ENCODE measurements around the gene CALHM5. TPM values are rescaled to one million over a fixed set of nuclear protein-coding genes. Genes with fewer than 3 reads are reported as not detected.

Gene CALHM5
- total and polyA plus RNA-seq, 9 of the 15 experiments (the other 6 are each of a cell fraction or from before 2014, with no cell fraction given): under 0.01 to 0.05 (median 0.02) TPM; not detected in 2

DNA sequence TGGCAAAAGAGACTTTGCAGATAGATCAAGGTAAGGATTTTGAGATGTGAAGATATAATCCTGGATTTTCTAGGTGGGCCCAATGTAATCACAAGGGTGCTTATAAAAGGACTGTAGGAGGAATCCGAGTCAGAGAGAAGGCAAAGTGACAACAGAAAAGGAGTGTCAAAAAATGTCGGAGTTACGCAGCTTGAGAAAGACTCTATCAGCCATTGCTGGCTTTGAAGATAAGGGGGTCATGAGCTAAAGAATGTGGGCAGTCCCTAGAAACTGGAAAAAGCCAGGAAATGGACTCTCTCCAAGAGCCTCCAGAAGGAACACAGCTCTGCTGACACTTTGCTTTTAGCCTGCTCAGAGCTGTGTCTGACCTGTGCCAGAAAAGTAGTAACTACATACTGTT lies 51.2 kb downstream of the CALHM5 start (continued):
- TF ChIP-seq, protein P1, sequence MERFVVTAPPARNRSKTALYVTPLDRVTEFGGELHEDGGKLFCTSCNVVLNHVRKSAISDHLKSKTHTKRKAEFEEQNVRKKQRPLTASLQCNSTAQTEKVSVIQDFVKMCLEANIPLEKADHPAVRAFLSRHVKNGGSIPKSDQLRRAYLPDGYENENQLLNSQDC (CRISPR knock-in tag; IDR thresholded peaks at IDR 0.05): no peak
- TF ChIP-seq, protein P2, sequence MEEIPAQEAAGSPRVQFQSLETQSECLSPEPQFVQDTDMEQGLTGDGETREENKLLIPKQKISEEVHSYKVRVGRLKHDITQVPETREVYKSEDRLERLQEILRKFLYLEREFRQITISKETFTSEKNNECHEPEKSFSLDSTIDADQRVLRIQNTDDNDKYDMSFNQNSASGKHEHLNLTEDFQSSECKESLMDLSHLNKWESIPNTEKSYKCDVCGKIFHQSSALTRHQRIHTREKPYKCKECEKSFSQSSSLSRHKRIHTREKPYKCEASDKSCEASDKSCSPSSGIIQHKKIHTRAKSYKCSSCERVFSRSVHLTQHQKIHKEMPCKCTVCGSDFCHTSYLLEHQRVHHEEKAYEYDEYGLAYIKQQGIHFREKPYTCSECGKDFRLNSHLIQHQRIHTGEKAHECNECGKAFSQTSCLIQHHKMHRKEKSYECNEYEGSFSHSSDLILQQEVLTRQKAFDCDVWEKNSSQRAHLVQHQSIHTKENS (CRISPR knock-in tag; IDR thresholded peaks at IDR 0.05): no peak
- TF ChIP-seq HDGF (IDR thresholded peaks at IDR 0.05): no peak
- TF ChIP-seq, protein P3, sequence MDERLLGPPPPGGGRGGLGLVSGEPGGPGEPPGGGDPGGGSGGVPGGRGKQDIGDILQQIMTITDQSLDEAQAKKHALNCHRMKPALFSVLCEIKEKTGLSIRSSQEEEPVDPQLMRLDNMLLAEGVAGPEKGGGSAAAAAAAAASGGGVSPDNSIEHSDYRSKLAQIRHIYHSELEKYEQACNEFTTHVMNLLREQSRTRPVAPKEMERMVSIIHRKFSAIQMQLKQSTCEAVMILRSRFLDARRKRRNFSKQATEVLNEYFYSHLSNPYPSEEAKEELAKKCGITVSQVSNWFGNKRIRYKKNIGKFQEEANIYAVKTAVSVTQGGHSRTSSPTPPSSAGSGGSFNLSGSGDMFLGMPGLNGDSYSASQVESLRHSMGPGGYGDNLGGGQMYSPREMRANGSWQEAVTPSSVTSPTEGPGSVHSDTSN (CRISPR knock-in tag; IDR thresholded peaks at IDR 0.05; ENCODE audit: low read depth): no peak
- TF ChIP-seq, protein P3 (tag; conservative IDR thresholded peaks at IDR 0.05; ENCODE audit: low read depth): no peak
- TF ChIP-seq, protein P4, sequence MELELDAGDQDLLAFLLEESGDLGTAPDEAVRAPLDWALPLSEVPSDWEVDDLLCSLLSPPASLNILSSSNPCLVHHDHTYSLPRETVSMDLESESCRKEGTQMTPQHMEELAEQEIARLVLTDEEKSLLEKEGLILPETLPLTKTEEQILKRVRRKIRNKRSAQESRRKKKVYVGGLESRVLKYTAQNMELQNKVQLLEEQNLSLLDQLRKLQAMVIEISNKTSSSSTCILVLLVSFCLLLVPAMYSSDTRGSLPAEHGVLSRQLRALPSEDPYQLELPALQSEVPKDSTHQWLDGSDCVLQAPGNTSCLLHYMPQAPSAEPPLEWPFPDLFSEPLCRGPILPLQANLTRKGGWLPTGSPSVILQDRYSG (tag; conservative IDR thresholded peaks at IDR 0.05; ENCODE audit: low read depth): 0 out of 2 replicates have a peak, but pooled peaks have one; percentile 55
- TF ChIP-seq, protein P5, sequence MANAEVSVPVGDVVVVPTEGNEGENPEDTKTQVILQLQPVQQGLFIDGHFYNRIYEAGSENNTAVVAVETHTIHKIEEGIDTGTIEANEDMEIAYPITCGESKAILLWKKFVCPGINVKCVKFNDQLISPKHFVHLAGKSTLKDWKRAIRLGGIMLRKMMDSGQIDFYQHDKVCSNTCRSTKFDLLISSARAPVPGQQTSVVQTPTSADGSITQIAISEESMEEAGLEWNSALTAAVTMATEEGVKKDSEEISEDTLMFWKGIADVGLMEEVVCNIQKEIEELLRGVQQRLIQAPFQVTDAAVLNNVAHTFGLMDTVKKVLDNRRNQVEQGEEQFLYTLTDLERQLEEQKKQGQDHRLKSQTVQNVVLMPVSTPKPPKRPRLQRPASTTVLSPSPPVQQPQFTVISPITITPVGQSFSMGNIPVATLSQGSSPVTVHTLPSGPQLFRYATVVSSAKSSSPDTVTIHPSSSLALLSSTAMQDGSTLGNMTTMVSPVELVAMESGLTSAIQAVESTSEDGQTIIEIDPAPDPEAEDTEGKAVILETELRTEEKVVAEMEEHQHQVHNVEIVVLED (CRISPR knock-in tag; IDR thresholded peaks at IDR 0.05): no peak
- TF ChIP-seq, protein P6, sequence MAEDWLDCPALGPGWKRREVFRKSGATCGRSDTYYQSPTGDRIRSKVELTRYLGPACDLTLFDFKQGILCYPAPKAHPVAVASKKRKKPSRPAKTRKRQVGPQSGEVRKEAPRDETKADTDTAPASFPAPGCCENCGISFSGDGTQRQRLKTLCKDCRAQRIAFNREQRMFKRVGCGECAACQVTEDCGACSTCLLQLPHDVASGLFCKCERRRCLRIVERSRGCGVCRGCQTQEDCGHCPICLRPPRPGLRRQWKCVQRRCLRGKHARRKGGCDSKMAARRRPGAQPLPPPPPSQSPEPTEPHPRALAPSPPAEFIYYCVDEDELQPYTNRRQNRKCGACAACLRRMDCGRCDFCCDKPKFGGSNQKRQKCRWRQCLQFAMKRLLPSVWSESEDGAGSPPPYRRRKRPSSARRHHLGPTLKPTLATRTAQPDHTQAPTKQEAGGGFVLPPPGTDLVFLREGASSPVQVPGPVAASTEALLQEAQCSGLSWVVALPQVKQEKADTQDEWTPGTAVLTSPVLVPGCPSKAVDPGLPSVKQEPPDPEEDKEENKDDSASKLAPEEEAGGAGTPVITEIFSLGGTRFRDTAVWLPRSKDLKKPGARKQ (CRISPR knock-in tag; IDR thresholded peaks at IDR 0.05): no peak
- no peak for TF ChIP-seq ZNF445 (CRISPR knock-in tag; IDR thresholded peaks at IDR 0.05; ENCODE audit: low read depth)
- TF ChIP-seq TEAD1 (CRISPR knock-in tag; IDR thresholded peaks at IDR 0.05): peak in 1 of 2 experiments; percentile 65; a peak in 2 of 4 replicates
- TF ChIP-seq CBFA2T3 (IDR thresholded peaks at IDR 0.05): peak; percentile 82
- TF ChIP-seq ZNF75A (CRISPR knock-in tag; IDR thresholded peaks at IDR 0.05): no peak
- no peak for TF ChIP-seq MIER1 (IDR thresholded peaks at IDR 0.05; ENCODE audit: low read depth)
- no peak for TF ChIP-seq ZNF253 (CRISPR knock-in tag; conservative IDR thresholded peaks at IDR 0.05)
- no peak for TF ChIP-seq TCF7L2 (IDR thresholded peaks at IDR 0.05; ENCODE audit: low read depth, low read length)
- no peak for TF ChIP-seq PTRF (tag; IDR thresholded peaks at IDR 0.05)
- no peak for TF ChIP-seq ZNF551 (CRISPR knock-in tag; IDR thresholded peaks at IDR 0.05)
- TF ChIP-seq, protein P7, sequence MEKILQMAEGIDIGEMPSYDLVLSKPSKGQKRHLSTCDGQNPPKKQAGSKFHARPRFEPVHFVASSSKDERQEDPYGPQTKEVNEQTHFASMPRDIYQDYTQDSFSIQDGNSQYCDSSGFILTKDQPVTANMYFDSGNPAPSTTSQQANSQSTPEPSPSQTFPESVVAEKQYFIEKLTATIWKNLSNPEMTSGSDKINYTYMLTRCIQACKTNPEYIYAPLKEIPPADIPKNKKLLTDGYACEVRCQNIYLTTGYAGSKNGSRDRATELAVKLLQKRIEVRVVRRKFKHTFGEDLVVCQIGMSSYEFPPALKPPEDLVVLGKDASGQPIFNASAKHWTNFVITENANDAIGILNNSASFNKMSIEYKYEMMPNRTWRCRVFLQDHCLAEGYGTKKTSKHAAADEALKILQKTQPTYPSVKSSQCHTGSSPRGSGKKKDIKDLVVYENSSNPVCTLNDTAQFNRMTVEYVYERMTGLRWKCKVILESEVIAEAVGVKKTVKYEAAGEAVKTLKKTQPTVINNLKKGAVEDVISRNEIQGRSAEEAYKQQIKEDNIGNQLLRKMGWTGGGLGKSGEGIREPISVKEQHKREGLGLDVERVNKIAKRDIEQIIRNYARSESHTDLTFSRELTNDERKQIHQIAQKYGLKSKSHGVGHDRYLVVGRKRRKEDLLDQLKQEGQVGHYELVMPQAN (IDR thresholded peaks at IDR 0.05; ENCODE audit: borderline replicate concordance): no peak
